Astrocyte (in vitro differentiated cells and primary cell): ENCODE results near the gene NAALADL1. TPM values are rescaled to one million over a fixed set of nuclear protein-coding genes. Genes with fewer than 3 reads are reported as not detected.

Source experiments
- DNase-seq: peaks from one replicate; pipeline ENCODE4 v3.0.0-alpha.2; 2010; ENCODE audit warnings: low read depth
- FAIRE-seq: peaks from 2 replicates; lab custom pipeline; 2011; peaks lifted over from hg19 to GRCh38; lab: Jason Lieb, UNC
- H2AFZ ChIP-seq: 2 replicates; pipeline ENCODE4 v1.6.0; 2012; ENCODE audit warnings: low read depth, low read length, inconsistent platforms
- H3K27ac ChIP-seq: 2 replicates; pipeline ENCODE4 v1.5.1; 2011; ENCODE audit warnings: low read depth, low read length, inconsistent platforms
- H3K27me3 ChIP-seq: 2 replicates; pipeline ENCODE4 v1.6.0; 2011; ENCODE audit warnings: low read length, inconsistent platforms; ENCODE audit not compliant: insufficient read depth
- H3K36me3 ChIP-seq: 2 replicates; pipeline ENCODE4 v1.5.1; 2011; ENCODE audit warnings: low read length, inconsistent platforms; ENCODE audit not compliant: insufficient read depth
- H3K4me1 ChIP-seq: 2 replicates; pipeline ENCODE4 v1.5.1; 2011; ENCODE audit warnings: low read length, inconsistent platforms; ENCODE audit not compliant: insufficient read depth
- H3K4me2 ChIP-seq: 2 replicates; pipeline ENCODE4 v1.6.0; 2012; ENCODE audit warnings: low read length, inconsistent platforms
- H3K4me3 ChIP-seq: 2 replicates; pipeline ENCODE4 v1.5.1; 2011; ENCODE audit warnings: low read depth, mild to moderate bottlenecking, low read length, inconsistent platforms; ENCODE audit not compliant: insufficient read depth
- H3K79me2 ChIP-seq: 2 replicates; pipeline ENCODE4 v1.6.0; 2012; ENCODE audit warnings: mild to moderate bottlenecking, low read length, inconsistent platforms; ENCODE audit not compliant: insufficient read depth
- H3K9ac ChIP-seq: 2 replicates; pipeline ENCODE4 v1.6.0; 2012; ENCODE audit warnings: mild to moderate bottlenecking, low read length, inconsistent platforms
- H3K9me3 ChIP-seq: 2 replicates; pipeline ENCODE4 v1.5.1; 2012; ENCODE audit warnings: low read depth, mild to moderate bottlenecking, low read length, inconsistent platforms; ENCODE audit not compliant: insufficient read depth
- H4K20me1 ChIP-seq: 2 replicates; pipeline ENCODE4 v1.6.0; 2012; ENCODE audit warnings: low read length, inconsistent platforms; ENCODE audit not compliant: insufficient read depth
- H3K27ac Mint-ChIP-seq: one replicate; pipeline ENCODE4 v1.8.0; 2021; ENCODE audit warnings: mild to moderate bottlenecking, mixed read lengths; ENCODE audit not compliant: unreplicated experiment
- H3K27me3 Mint-ChIP-seq: one replicate; pipeline ENCODE4 v1.8.0; 2021; ENCODE audit warnings: low read depth, mixed read lengths; ENCODE audit not compliant: unreplicated experiment
- H3K36me3 Mint-ChIP-seq: one replicate; pipeline ENCODE4 v1.8.0; 2021; ENCODE audit warnings: low read depth, mixed read lengths; ENCODE audit not compliant: unreplicated experiment
- H3K4me1 Mint-ChIP-seq: one replicate; pipeline ENCODE4 v1.8.0; 2021; ENCODE audit warnings: low read depth, mixed read lengths; ENCODE audit not compliant: unreplicated experiment
- H3K4me3 Mint-ChIP-seq: one replicate; pipeline ENCODE4 v1.8.0; 2021; ENCODE audit warnings: mild to moderate bottlenecking, moderate library complexity, mixed read lengths; ENCODE audit not compliant: unreplicated experiment
- H3K9me3 Mint-ChIP-seq: one replicate; pipeline ENCODE4 v1.8.0; 2021; ENCODE audit warnings: mild to moderate bottlenecking, mixed read lengths; ENCODE audit not compliant: unreplicated experiment
- CTCF ChIP-seq: IDR thresholded peaks from 2 replicates; pipeline ENCODE4 v1.5.1; 2011; ENCODE audit warnings: low read depth, mild to moderate bottlenecking, inconsistent platforms, low read length, moderate library complexity; ENCODE audit not compliant: insufficient read depth
- EZH2 ChIP-seq: IDR thresholded peaks from 2 replicates; pipeline ENCODE4 v1.6.1; 2012; ENCODE audit warnings: mild to moderate bottlenecking, low read length, inconsistent platforms; ENCODE audit not compliant: insufficient read depth
- total RNA-seq: library from RNA; stranded (reverse); gene quantifications from 2 replicates; pipeline ENCODE4 v1.2.1, GENCODE V29; 2021

Gene NAALADL1
- total RNA-seq, 1 donor from 2014 or later: not detected

- Histone ChIP-seq H3K9me3 (no peaks in the 10 kb centered on the region), H3K4me3 (no peak overlapping the region), H3K36me3 (no peaks in the 10 kb centered on the region), H3K27me3 (peaks cover 3% of the 10 kb centered on the region), H3K79me2 (no peaks in the 10 kb centered on the region), H2AFZ (no peak overlapping the region), H3K4me2 (no peak overlapping the region), H4K20me1 (no peaks in the 10 kb centered on the region), H3K9ac (no peak overlapping the region), H3K27ac (no peak overlapping the region), H3K4me1 (no peaks in the 10 kb centered on the region)
- Mint-ChIP-seq H3K4me3 (no peak overlapping the region), H3K4me1 (no peaks in the 10 kb centered on the region), H3K27me3 (peaks cover 31% of the 10 kb centered on the region), H3K27ac (no peak overlapping the region), H3K9me3 (no peaks in the 10 kb centered on the region), H3K36me3 (peaks cover 6% of the 10 kb centered on the region)
- DNase-seq (no peak), FAIRE-seq (no peak)
- TF ChIP-seq CTCF (no peak), EZH2 (no peak)
These were observed 6.9 kb downstream of the NAALADL1 start for GRCh38 chr11:65051398-65051858.

- TF ChIP-seq CTCF (no peak), EZH2 (no peak)
- FAIRE-seq: no peak
- H3K27me3 Mint-ChIP-seq: peaks cover 13% of the 10 kb centered on the region
These were observed 10.6 kb downstream of the NAALADL1 start for GRCh38 chr11:65047581-65048422.

GRCh38 chr11:65045728-65046127 lies 12.6 kb downstream of the NAALADL1 start:
- H3K9ac ChIP-seq: no peak overlapping the region
- Mint-ChIP-seq H3K4me1 (peaks cover 2% of the 10 kb centered on the region), H3K4me3 (no peak overlapping the region), H3K27me3 (peaks cover 2% of the 10 kb centered on the region), H3K27ac (no peak overlapping the region), H3K36me3 (peaks cover 13% of the 10 kb centered on the region), H3K9me3 (no peaks in the 10 kb centered on the region)
- H3K27me3 ChIP-seq: no peaks in the 10 kb centered on the region
- H3K36me3 ChIP-seq: no peaks in the 10 kb centered on the region
- H3K9me3 ChIP-seq: no peaks in the 10 kb centered on the region
- no peak overlapping the region for H2AFZ ChIP-seq
- no peak overlapping the region for H3K27ac ChIP-seq
- DNase-seq: no peak
- TF ChIP-seq CTCF (no peak), EZH2 (no peak)
- no peak for FAIRE-seq
- H3K4me2 ChIP-seq: no peak overlapping the region
- H4K20me1 ChIP-seq: peaks cover 16% of the 10 kb centered on the region
- peaks cover 12% of the 10 kb centered on the region for H3K79me2 ChIP-seq
- no peaks in the 10 kb centered on the region for H3K4me1 ChIP-seq
- no peak overlapping the region for H3K4me3 ChIP-seq

More at GRCh38 chr11:65047581-65048422, 10.6 kb downstream of the NAALADL1 start:
- Histone ChIP-seq H3K4me3 (peak overlapping the region; percentile 44), H3K4me2 (peak overlapping the region; percentile 74), H2AFZ (peak overlapping the region; percentile 52), H3K4me1 (no peaks in the 10 kb centered on the region), H3K27ac (no peak overlapping the region), H3K79me2 (peaks cover 2% of the 10 kb centered on the region), H3K27me3 (no peaks in the 10 kb centered on the region), H3K36me3 (no peaks in the 10 kb centered on the region), H4K20me1 (peaks cover 16% of the 10 kb centered on the region), H3K9ac (peak overlapping the region; percentile 46), H3K9me3 (no peaks in the 10 kb centered on the region)
- Mint-ChIP-seq H3K27ac (no peak overlapping the region), H3K4me1 (peaks cover 2% of the 10 kb centered on the region), H3K4me3 (no peak overlapping the region), H3K36me3 (peaks cover 13% of the 10 kb centered on the region), H3K9me3 (no peaks in the 10 kb centered on the region)
- no peak for DNase-seq
